ENCODE data around the gene TIE1. TPM values are rescaled to one million over a fixed set of nuclear protein-coding genes. Genes with fewer than 3 reads are reported as not detected.

The TIE1 gene
- total RNA-seq, 3 donors from 2014 or later: 8.0 to 18.6 (median 8.1) TPM

GRCh38 chr1:43348343-43348808 lies 47.6 kb downstream of the TIE1 start:
- no peak for DNase-seq

GRCh38 chr1:43348809-43349593 lies 48.2 kb downstream of the TIE1 start:
- Histone ChIP-seq H3K4me1 (ENCODE audit: low read depth) (peaks cover 2% of the 10 kb centered on the region), H3K9me3 (no peaks in the 10 kb centered on the region), H3K36me3 (ENCODE audit: low read depth) (no peaks in the 10 kb centered on the region), H3K4me3 (no peak overlapping the region)
- peak; percentile 95 to 97 (median 96) for DNase-seq
- TF ChIP-seq, protein P1, sequence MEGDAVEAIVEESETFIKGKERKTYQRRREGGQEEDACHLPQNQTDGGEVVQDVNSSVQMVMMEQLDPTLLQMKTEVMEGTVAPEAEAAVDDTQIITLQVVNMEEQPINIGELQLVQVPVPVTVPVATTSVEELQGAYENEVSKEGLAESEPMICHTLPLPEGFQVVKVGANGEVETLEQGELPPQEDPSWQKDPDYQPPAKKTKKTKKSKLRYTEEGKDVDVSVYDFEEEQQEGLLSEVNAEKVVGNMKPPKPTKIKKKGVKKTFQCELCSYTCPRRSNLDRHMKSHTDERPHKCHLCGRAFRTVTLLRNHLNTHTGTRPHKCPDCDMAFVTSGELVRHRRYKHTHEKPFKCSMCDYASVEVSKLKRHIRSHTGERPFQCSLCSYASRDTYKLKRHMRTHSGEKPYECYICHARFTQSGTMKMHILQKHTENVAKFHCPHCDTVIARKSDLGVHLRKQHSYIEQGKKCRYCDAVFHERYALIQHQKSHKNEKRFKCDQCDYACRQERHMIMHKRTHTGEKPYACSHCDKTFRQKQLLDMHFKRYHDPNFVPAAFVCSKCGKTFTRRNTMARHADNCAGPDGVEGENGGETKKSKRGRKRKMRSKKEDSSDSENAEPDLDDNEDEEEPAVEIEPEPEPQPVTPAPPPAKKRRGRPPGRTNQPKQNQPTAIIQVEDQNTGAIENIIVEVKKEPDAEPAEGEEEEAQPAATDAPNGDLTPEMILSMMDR (IDR thresholded peaks at IDR 0.05): no peak
- ATAC-seq: peak; percentile 95
- intact Hi-C loops (cut with DNase I, micrococcal nuclease): no loop called here

More at GRCh38 chr1:43348343-43348808, 47.6 kb downstream of the TIE1 start:
- intact Hi-C loops (cut with DNase I, micrococcal nuclease): no loop called here
- Histone ChIP-seq H3K9me3 (no peaks in the 10 kb centered on the region), H3K36me3 (ENCODE audit: low read depth) (no peaks in the 10 kb centered on the region), H3K4me1 (ENCODE audit: low read depth) (peaks cover 2% of the 10 kb centered on the region), H3K4me3 (no peak overlapping the region)
- TF ChIP-seq, protein P1 (IDR thresholded peaks at IDR 0.05): no peak
- ATAC-seq: peak; percentile 32

DNA sequence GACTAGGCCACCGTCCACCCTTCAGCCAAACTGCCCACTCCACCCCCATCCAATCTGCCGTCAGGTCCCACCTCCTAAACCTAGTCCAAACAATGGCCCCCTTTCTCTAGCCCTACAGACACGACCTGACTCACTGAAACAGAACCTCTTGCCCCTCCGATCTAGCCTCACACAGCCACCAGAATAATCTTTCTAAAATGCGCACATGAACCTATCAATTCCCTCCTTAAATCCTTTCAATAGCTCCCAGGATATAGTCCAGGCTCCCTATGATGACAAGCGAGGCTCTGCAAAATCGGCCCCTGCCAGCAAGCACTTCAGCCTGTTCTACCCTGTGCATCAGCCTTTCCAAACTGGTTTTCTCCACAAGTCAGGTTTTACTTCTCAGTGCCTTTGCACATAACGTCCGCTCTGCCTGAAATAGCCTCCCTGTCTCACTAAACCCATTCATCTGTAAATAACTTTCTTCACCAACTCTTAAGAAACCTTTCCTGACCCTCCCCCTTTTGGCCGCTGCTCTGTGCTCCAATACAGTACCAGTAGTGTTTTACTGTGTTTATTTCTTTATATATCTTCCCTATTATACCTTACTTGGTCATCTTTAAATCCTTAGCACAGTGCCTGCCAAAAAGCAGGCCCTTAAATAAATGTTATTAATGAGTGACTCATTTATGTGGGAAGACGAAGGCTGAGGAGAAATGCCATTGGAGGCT lies 49.0 kb downstream of the TIE1 start:
- TF ChIP-seq, protein P1 (IDR thresholded peaks at IDR 0.05): no peak
- ATAC-seq: no peak
- Histone ChIP-seq H3K36me3 (ENCODE audit: low read depth) (no peaks in the 10 kb centered on the region), H3K4me1 (ENCODE audit: low read depth) (peaks cover 2% of the 10 kb centered on the region), H3K4me3 (no peak overlapping the region), H3K9me3 (no peaks in the 10 kb centered on the region)
- peak in 1 of 3 donors; percentile 31 for DNase-seq
- intact Hi-C loops (cut with DNase I, micrococcal nuclease): no loop called here

GRCh38 chr1:43350976-43351375 lies 50.2 kb downstream of the TIE1 start:
- Histone ChIP-seq H3K4me3 (no peak overlapping the region), H3K36me3 (ENCODE audit: low read depth) (no peaks in the 10 kb centered on the region), H3K9me3 (no peaks in the 10 kb centered on the region), H3K4me1 (ENCODE audit: low read depth) (no peaks in the 10 kb centered on the region)
- TF ChIP-seq, protein P1 (IDR thresholded peaks at IDR 0.05): no peak
- no peak for ATAC-seq
- DNase-seq: no peak
- intact Hi-C loops (cut with DNase I, micrococcal nuclease): no loop called here

GRCh38 chr1:43351421-43352350 lies 50.9 kb downstream of the TIE1 start:
- ATAC-seq (no peak), DNase-seq (no peak)
- TF ChIP-seq, protein P1 (IDR thresholded peaks at IDR 0.05): no peak
- intact Hi-C loops (cut with DNase I, micrococcal nuclease): no loop called here
- no peak overlapping the region for H3K4me3 ChIP-seq
- no peaks in the 10 kb centered on the region for H3K9me3 ChIP-seq
- no peaks in the 10 kb centered on the region for H3K4me1 ChIP-seq (ENCODE audit: low read depth)
- no peaks in the 10 kb centered on the region for H3K36me3 ChIP-seq (ENCODE audit: low read depth)
